CD4-positive, alpha-beta T cell treated with Interleukin-15 for 1 hour (primary cell): ENCODE data around the gene TAS2R19.
"Not testable (repeated sequence)": the region's sequence is repeated elsewhere in the genome, so short reads cannot be mapped to it uniquely, and the experiment has no call there.

ENCODE experiments used
- DNase-seq: peaks from one replicate; pipeline ENCODE4 v3.0.0-alpha.2; 2020

Gene TAS2R19, protein sequence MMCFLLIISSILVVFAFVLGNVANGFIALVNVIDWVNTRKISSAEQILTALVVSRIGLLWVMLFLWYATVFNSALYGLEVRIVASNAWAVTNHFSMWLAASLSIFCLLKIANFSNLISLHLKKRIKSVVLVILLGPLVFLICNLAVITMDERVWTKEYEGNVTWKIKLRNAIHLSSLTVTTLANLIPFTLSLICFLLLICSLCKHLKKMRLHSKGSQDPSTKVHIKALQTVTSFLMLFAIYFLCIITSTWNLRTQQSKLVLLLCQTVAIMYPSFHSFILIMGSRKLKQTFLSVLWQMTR

DNA sequence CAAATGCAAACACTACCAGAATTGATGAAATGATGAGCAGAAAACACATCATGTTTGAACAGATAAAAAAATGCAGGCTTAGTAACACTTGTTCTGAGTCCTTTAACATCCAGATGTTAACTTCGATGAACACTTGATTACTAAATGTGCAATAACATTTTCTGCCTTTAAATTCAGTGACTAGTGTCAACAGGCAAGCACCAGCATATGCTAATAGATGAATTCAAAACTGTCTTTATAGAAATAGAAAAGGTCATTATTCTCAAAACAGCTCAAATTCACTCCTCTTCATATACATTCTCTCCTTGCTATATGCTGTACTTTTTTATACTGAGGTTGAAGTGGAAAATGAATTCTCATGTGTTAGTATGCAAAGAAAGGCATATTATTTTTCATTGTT, at the start of gene TAS2R19:
TSS of gene TAS2R19 (minus strand) at position 101 of the 400 bp plus-strand sequence. CDS start at position 52, 49 bp downstream.
- no peak for DNase-seq

DNA sequence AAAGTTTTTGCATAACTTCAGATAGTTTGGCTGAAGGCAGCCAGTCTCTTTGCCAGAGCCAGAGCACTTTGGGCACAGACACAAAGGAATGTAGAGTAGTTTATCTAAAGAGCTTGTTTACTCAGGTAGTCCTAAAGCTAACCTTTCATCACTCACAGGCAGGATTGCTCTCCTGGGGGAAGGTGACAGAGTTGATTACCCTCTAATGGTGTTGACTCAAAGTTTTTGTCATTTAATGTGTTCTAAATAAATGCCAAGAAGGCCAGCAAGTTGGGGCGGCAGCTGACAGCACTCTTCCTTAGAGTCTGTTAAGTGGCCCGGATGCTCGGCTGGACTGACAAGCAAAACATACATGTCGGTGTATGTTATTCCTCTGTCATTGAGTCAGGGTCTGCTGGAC, 49.0 kb upstream of the TAS2R19 start:
- DNase-seq: no peak

GRCh38 chr12:11070999-11071398, 48.6 kb upstream of the TAS2R19 start:
- DNase-seq: no peak

DNA sequence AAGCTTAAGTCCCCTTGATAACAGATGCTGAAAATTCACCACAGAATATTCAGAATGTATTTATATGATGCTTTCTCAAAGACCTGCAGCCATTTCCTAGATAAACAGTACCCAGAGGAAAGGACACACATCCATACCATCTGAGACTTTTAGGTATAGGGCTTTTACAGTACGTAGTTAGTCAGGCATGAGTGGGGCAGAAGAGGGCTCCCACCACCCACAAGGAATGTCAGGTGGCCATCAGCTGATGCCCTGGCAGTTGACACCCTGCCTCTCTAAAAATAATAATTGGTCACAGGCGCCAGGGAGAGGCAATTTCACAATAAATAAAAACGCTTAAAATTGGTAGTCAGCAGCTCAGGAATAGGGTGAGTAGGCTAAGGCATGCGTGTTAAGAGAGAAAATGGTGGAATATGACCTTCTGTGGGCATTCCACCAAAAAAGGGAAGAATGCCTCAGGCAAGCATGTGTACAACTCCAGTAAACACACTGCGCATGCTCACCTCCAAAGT, 47.5 kb upstream of the TAS2R19 start:
- DNase-seq: no peak

GRCh38 chr12:11067514-11067913, 45.1 kb upstream of the TAS2R19 start:
- DNase-seq: no peak

- not testable (repeated sequence) for DNase-seq
Observed at GRCh38 chr12:11062194-11062593, 39.8 kb upstream of the TAS2R19 start, which contains the start of gene TAS2R46. Gene TAS2R46, minus strand, starts transcription at chr12:11062294. Its CDS starts 0 bp downstream, at chr12:11062294.

- DNase-seq: no peak
Observed at GRCh38 chr12:11059784-11060183, 37.4 kb upstream of the TAS2R19 start.

- no peak for DNase-seq
Observed at GRCh38 chr12:11059041-11059440, 36.6 kb upstream of the TAS2R19 start.

GRCh38 chr12:11055306-11055705, 32.9 kb upstream of the TAS2R19 start:
- no peak for DNase-seq

- DNase-seq: not testable (repeated sequence)
Observed at GRCh38 chr12:11049806-11050531, 27.5 kb upstream of the TAS2R19 start.

DNA sequence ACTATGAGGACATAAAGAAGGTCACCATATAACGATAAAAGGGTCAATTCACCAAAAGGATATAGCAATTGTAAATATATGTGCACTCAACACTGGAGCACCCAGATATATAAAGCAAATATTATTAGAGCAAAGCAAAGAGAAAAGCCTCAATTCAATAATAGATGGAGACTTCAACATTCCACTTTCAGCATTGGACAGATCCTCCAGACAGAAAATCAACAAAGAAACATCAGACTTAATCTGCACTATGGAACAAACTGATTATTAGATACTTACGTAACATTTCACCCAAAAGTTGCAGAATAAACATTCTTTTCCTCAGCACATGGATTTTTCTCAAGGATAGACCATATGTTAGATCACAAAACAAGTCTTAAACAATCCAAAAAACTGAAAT, 18.9 kb upstream of the TAS2R19 start:
- not testable (repeated sequence) for DNase-seq

DNA sequence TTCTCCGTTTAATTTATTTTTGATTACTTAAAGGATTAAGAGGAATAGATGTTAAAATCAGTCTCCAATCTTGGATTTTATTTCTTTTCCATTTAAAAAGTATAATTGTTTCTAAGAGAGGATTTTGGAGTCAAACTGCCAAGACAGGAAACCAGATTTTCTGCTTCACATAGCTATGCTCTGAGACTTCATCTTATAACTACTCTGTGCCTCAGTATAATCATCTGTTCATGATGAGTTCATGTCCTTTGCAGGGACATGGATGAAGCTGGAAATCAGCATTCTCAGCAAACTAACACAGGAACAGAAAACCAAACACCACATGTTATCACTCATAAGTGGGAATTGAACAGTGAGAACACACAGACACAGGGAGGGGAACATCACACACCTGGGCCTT, 17.7 kb upstream of the TAS2R19 start:
- DNase-seq: no peak

DNA sequence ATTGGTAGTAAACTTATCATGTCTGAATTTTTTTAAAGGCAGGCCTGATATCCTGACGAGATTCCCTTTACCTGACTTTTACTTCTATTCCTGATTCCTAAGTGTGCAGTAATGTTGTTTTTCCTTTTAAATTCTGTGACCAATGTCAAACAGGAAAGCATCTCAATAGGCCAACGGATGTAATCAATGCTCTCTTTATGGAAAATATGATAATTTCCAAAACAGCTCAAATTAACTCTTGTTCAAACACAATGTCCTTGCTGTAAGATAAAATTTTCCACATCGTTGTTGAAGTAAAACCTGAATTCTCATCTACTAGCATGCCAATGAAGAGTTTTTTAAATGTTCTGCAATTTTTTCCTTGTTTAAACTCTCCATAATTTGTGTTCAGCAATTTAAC, 16.8 kb upstream of the TAS2R19 start:
- DNase-seq: no peak

GRCh38 chr12:11033959-11034358, 11.5 kb upstream of the TAS2R19 start:
- not testable (repeated sequence) for DNase-seq

- DNase-seq: no peak
Observed at GRCh38 chr12:11031307-11031706, 8.9 kb upstream of the TAS2R19 start, which contains the start of gene TAS2R31. Gene TAS2R31, minus strand, starts transcription at chr12:11031407. Its CDS starts 72 bp downstream, at chr12:11031335.

DNA sequence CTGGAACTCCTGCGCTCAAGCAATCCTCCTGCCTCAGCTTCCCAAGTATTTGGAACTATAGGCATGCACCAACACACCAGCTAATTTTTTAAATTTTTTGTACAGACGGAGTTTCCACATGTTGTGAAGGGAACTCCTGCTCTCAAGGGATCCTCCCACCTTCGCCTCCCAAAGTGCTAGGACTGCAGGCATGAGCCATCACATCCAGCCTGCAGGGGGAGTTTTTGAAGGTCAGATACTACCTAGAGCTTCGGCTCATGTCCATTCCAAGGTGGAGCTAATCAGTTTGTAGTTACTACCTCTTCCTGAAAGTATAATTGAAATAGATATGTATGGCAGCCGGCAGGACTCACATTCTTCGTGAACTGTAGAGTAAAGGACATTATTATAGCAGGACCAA, 3.7 kb upstream of the TAS2R19 start:
- no peak for DNase-seq

DNA sequence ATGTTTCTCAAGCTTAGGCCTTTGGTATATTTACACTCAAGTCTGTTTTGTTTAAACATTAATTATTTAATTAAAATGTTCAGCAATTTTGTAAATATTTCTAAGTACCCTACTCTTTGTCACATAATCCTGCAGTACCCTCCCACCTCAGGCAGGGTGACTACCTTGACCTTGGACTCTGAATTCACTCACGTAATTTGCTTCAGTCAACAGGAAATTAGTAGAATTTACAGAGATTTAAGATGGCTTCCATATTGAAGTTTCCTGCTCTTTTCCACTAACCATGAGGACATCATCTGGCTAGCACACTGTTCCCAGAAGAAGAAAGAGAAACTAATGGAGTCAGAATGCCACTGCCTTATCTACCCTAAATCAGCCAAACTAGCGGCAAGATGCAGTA, 967 bp upstream of the TAS2R19 start:
- DNase-seq: no peak

DNA sequence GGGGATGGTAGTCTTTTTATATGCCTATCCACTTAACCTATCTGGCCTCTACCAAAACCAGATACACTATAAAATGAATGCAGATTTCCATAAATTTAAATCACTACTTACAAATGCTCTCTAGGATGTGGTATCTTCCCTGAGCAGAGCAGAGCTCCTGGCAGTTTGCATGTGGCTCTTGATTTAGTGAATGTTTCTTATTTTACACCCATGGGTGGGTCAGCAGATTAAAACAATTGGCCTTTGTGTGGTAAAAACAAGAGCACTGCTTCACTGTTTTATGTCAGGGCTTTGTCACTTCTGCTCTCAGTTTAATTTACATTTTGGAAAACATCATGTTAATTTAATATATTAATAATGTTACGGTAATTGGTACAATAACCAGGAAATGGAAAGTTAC, 5.5 kb downstream of the TAS2R19 start:
- no peak for DNase-seq

GRCh38 chr12:11015775-11016430, 6.5 kb downstream of the TAS2R19 start:
- DNase-seq: no peak

DNA sequence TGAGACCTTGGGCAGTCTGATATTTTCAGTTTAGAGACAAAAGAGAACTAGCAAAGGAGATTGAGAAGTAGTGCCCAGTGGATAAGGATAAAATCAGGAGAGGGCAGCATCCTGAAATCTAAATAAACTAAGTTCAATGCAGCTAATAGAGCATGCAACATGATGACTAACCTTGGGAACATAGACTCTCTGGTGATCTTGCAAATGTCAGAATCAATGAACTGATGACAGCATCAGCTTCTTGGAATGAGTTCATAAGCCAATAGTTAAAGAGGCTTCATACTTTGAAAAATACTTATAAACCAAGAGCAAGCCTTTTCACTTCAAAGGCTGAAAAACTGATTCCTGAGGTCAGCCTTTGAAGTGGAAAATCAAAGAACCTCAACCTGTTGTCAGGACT, 8.2 kb downstream of the TAS2R19 start:
- DNase-seq: no peak

- no peak for DNase-seq
Observed at GRCh38 chr12:11007608-11008007, 14.8 kb downstream of the TAS2R19 start.

DNA sequence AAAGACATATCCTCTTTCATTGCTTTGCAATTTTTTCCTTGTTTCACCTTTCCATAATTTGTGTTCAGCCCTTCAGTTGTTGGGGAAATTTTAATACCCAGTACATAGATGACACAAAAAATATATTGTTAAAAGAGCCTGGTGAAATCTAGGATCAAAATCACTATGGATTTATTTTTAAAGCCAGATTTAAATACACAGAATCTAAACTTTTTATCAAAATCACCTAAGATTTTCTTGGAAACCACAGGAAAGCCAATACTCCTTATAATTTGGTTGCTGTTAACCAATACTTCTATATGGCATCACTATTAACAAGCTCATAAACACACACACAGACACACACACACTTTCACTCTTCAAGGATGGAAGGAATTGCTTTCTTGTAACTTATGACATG, 24.2 kb downstream of the TAS2R19 start, which contains the start of gene TAS2R20:
TSS of gene TAS2R20 (minus strand) at position 101 of the 400 bp plus-strand sequence. CDS start 429 bp downstream, outside the sequence.
- DNase-seq: no peak

- DNase-seq: no peak
Observed at GRCh38 chr12:10994307-10994706, 28.1 kb downstream of the TAS2R19 start.
